H1 (cell line): Measurements from ENCODE around the gene ADAMTS13. TPM values are rescaled to one million over a fixed set of nuclear protein-coding genes. Genes with fewer than 3 reads are reported as not detected.

Source experiments
- CTCF ChIA-PET: fragments of 300-600 bp; sonication (Branson Sonifier 250); formaldehyde crosslinking; loops from one replicate; lab custom pipeline; 2021; ENCODE audit not compliant: partially characterized antibody; lab: Charles Lee
- POLR2A ChIA-PET: fragments of 300-600 bp; sonication (Branson Sonifier 250); formaldehyde crosslinking; loops from one replicate; lab custom pipeline; 2021; ENCODE audit warnings: inconsistent platforms; ENCODE audit not compliant: partially characterized antibody; lab: Charles Lee
- DNase-seq, 2 experiments: peaks; one replicate each; pipeline versions ENCODE4 v3.0.0 to v3.0.0-alpha.2; 2010 to 2022; ENCODE audit warnings: low spot score in 2 of 2, low read depth in 1 of 2, mixed read lengths in 1 of 2
- FAIRE-seq: peaks from 2 replicates; lab custom pipeline; 2011; peaks lifted over from hg19 to GRCh38; lab: Jason Lieb, UNC
- H2AFZ ChIP-seq: 2 replicates; pipeline ENCODE4 v1.8.1; 2012; ENCODE audit warnings: low read length, inconsistent platforms
- H2AK5ac ChIP-seq: 2 replicates; pipeline ENCODE4 v1.6.1; 2013; ENCODE audit warnings: low read depth, low read length
- H2BK120ac ChIP-seq: replicated peaks from 2 replicates; pipeline ENCODE3; 2013; ENCODE audit warnings: low read depth, low read length, inconsistent platforms
- H2BK12ac ChIP-seq: 2 replicates; pipeline ENCODE4 v1.6.1; 2013; ENCODE audit warnings: low read depth, low read length
- H2BK15ac ChIP-seq: 2 replicates; pipeline ENCODE4 v1.6.1; 2013; ENCODE audit warnings: low read length
- H2BK20ac ChIP-seq: 2 replicates; pipeline ENCODE4 v1.6.1; 2013; ENCODE audit warnings: low read length
- H2BK5ac ChIP-seq: 2 replicates; pipeline ENCODE4 v1.6.1; 2013; ENCODE audit warnings: low read depth, low read length
- H3K14ac ChIP-seq: 2 replicates; pipeline ENCODE4 v1.6.1; 2013; ENCODE audit warnings: inconsistent platforms; ENCODE audit not compliant: insufficient read length
- H3K18ac ChIP-seq: 2 replicates; pipeline ENCODE4 v1.6.1; 2013; ENCODE audit warnings: low read length; ENCODE audit errors: extremely low read depth
- H3K23ac ChIP-seq: 2 replicates; pipeline ENCODE4 v1.6.1; 2013; ENCODE audit warnings: inconsistent platforms; ENCODE audit not compliant: insufficient read length
- H3K23me2 ChIP-seq: 2 replicates; pipeline ENCODE4 v1.6.1; 2013; ENCODE audit warnings: low read depth, low read length
- H3K27ac ChIP-seq: 2 replicates; pipeline ENCODE4 v1.6.1; 2011; ENCODE audit warnings: low read depth, low read length, inconsistent platforms
- H3K27me3 ChIP-seq, 4 experiments: replicated peaks in 1 of 4; 1 replicate in 1 of 4; 2 replicates in 3 of 4; pipeline versions ENCODE4 v1.6.1 to v1.8.1; 2011 to 2013; ENCODE audit warnings: low read length in 3 of 4, mild to moderate bottlenecking in 3 of 4, inconsistent platforms in 2 of 4, mixed read lengths in 2 of 4, moderate library complexity in 1 of 4; ENCODE audit not compliant: control insufficient read depth in 3 of 4, insufficient read depth in 3 of 4; ENCODE audit errors: extremely low read depth in 1 of 4
- H3K36me3 ChIP-seq, 4 experiments: 2 replicates each; pipeline versions ENCODE4 v1.6.1 to v1.8.1; 2011 to 2013; ENCODE audit warnings: mild to moderate bottlenecking in 4 of 4, low read length in 3 of 4, moderate library complexity in 2 of 4, control low read depth in 1 of 4, inconsistent platforms in 1 of 4; ENCODE audit not compliant: insufficient read depth in 4 of 4, control insufficient read depth in 2 of 4
- H3K4ac ChIP-seq: replicated peaks from 2 replicates; pipeline ENCODE3; 2013; ENCODE audit warnings: low read length, low read depth, mixed read lengths, inconsistent platforms; ENCODE audit not compliant: insufficient read length
- H3K4me1 ChIP-seq, 4 experiments: replicated peaks in 1 of 4; 1 replicate in 1 of 4; 2 replicates in 3 of 4; pipeline versions ENCODE4 v1.6.1 to v1.8.1; 2011 to 2013; ENCODE audit warnings: low read length in 3 of 4, inconsistent platforms in 2 of 4, mixed read lengths in 1 of 4; ENCODE audit not compliant: insufficient read depth in 4 of 4, control insufficient read depth in 3 of 4
- H3K4me2 ChIP-seq, 2 experiments: 2 replicates each; pipeline versions ENCODE4 v1.6.1 to v1.8.1; 2011 to 2013; ENCODE audit warnings: low read depth in 2 of 2, low read length in 2 of 2, control low read depth in 1 of 2, inconsistent platforms in 1 of 2, mild to moderate bottlenecking in 1 of 2; ENCODE audit not compliant: insufficient read depth in 1 of 2
- H3K4me3 ChIP-seq, 4 experiments: fragments of 200-600, 300-600 bp in 1 of 4; sonication (generic), shearing (Covaris generic), sonication (Bioruptor Twin) in 1 of 4; 2 replicates each; pipeline versions ENCODE4 v1.5.1 to v1.8.1; 2011 to 2016; ENCODE audit warnings: low read length in 4 of 4, low read depth in 3 of 4, control low read depth in 2 of 4, inconsistent platforms in 2 of 4, mild to moderate bottlenecking in 2 of 4, mixed read lengths in 1 of 4, moderate library complexity in 1 of 4; ENCODE audit not compliant: insufficient read depth in 2 of 4; ENCODE audit errors: extremely low read depth in 1 of 4
- H3K56ac ChIP-seq: replicated peaks from 2 replicates; pipeline ENCODE3; 2013; ENCODE audit warnings: low read depth, mild to moderate bottlenecking, mixed read lengths, low read length, inconsistent platforms; ENCODE audit not compliant: insufficient read length
- H3K79me1 ChIP-seq: 2 replicates; pipeline ENCODE4 v1.6.1; 2013; ENCODE audit warnings: low read depth, low read length, control low read depth
- H3K79me2 ChIP-seq, 2 experiments: 2 replicates each; pipeline versions ENCODE4 v1.6.1 to v1.8.1; 2012 to 2013; ENCODE audit warnings: low read length in 2 of 2, mild to moderate bottlenecking in 2 of 2, inconsistent platforms in 1 of 2; ENCODE audit not compliant: insufficient read depth in 2 of 2, control insufficient read depth in 1 of 2
- H3K9ac ChIP-seq, 4 experiments: replicated peaks in 1 of 4; 1 replicate in 1 of 4; 2 replicates in 3 of 4; pipeline versions ENCODE4 v1.6.1 to v1.8.1; 2011 to 2013; ENCODE audit warnings: low read depth in 3 of 4, low read length in 3 of 4, control low read depth in 2 of 4, mild to moderate bottlenecking in 2 of 4, moderate library complexity in 2 of 4, inconsistent platforms in 1 of 4; ENCODE audit errors: extremely low read depth in 1 of 4
- H3K9me3 ChIP-seq, 2 experiments: 2 replicates each; pipeline versions ENCODE4 v1.6.1 to v1.8.1; 2012 to 2013; ENCODE audit warnings: mild to moderate bottlenecking in 2 of 2, moderate library complexity in 2 of 2, control low read depth in 1 of 2, inconsistent platforms in 1 of 2, low read depth in 1 of 2, low read length in 1 of 2, mixed read lengths in 1 of 2; ENCODE audit not compliant: insufficient read depth in 2 of 2
- H4K20me1 ChIP-seq, 2 experiments: replicated peaks in 1 of 2; 2 replicates each; pipeline versions ENCODE3 to v1.8.1; 2011 to 2013; ENCODE audit warnings: inconsistent platforms in 2 of 2, low read length in 2 of 2, mild to moderate bottlenecking in 1 of 2; ENCODE audit not compliant: insufficient read depth in 2 of 2, control insufficient read depth in 1 of 2
- H4K5ac ChIP-seq: 2 replicates; pipeline ENCODE4 v1.6.1; 2013; ENCODE audit warnings: low read length, low read depth, mixed read lengths, inconsistent platforms; ENCODE audit not compliant: insufficient read length
- H4K8ac ChIP-seq: 2 replicates; pipeline ENCODE4 v1.8.0; 2013; ENCODE audit warnings: mild to moderate bottlenecking, moderate library complexity, low read length, inconsistent platforms; ENCODE audit not compliant: insufficient read depth; ENCODE audit errors: extremely low read depth
- H4K91ac ChIP-seq: replicated peaks from 2 replicates; pipeline ENCODE3; 2013; ENCODE audit warnings: low read length, mixed read lengths, inconsistent platforms; ENCODE audit not compliant: insufficient read length
- CEBPB ChIP-seq: IDR thresholded peaks from 2 replicates; pipeline ENCODE4 v1.6.1; 2012; ENCODE audit warnings: low read depth, low read length
- POLR2AphosphoS5 ChIP-seq: IDR thresholded peaks from 2 replicates; pipeline ENCODE4 v1.6.1; 2011; ENCODE audit warnings: low read depth, low read length
- WGBS, 2 experiments: shearing (Covaris generic) in 1 of 2; methylation state at CpG; one replicate each; pipeline versions ENCODE4 v1.1.6 to v1.1.7; 2013 to 2015; ENCODE audit warnings: low lambda C conversion rate in 2 of 2, mixed read lengths in 2 of 2, inconsistent platforms in 1 of 2, low coverage in 1 of 2, missing lambda C conversion rate in 1 of 2; ENCODE audit not compliant: insufficient replicate concordance in 2 of 2, insufficient coverage in 1 of 2, insufficient read length in 1 of 2; ENCODE audit errors: extremely low coverage in 1 of 2, missing lambda C conversion rate in 1 of 2; 5-methylcytosine and 5-hydroxymethylcytosine counted together
- polyA plus RNA-seq, 7 experiments: library from polyadenylated mRNA; depleted of rRNA in 3 of 7; stranded (reverse) in 5 of 7; unstranded in 2 of 7; fragments of >200 nt in 5 of 7; fragments of 200-250 nt in 2 of 7; gene quantifications; 1 replicate in 5 of 7; 2 replicates in 1 of 7; 4 replicates in 1 of 7; pipeline versions ENCODE4 v1.2.1 to v1.2.3, GENCODE V29; 2011 to 2013; ENCODE audit warnings: missing spikeins in 2 of 7, mixed read lengths in 2 of 7
- total RNA-seq: library from RNA; stranded (reverse); fragmentation: NEBNext Ultra II Directional; extraction: Animal tissue kit (Norgen Biotek cat#: 25700); gene quantifications from 2 replicates; pipeline ENCODE4 v1.2.1, GENCODE V29; 2021

Gene ADAMTS13
- total and polyA plus RNA-seq, 2 of the 8 experiments (the other 6 are each of a cell fraction or from before 2014, with no cell fraction given) = 4.4 to 5.8 TPM

DNA sequence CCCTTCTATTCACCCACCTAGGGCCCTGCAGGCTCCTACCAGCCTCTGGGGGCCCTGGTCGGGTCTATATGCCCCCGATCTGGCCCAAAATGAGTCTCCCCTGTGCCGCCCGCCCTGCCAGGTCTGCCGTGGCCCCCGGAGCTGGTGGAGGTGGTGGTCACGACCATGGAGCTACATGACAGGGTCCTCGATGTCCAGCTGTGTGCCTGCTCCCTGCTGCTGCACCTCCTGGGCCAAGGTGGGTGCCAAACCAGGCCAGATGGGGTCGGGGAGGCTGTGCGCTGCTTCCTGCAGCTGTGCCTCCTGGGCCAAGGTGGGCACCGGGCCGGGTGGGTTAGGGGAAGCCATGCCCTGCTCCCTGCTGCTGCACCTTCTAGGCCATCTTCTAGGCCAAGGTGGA, 21.9 kb upstream of the ADAMTS13 start:
- Histone ChIP-seq H3K56ac (no peak overlapping the region), H3K18ac (no peak overlapping the region), H3K79me1 (no peaks in the 10 kb centered on the region), H4K20me1 (peaks cover 10 to 13% of the 10 kb centered on the region in 2 experiments), H3K4me1 (no peaks in the 10 kb centered on the region), H3K79me2 (no peaks in the 10 kb centered on the region), H3K9ac (no peak overlapping the region), H3K4ac (no peak overlapping the region), H3K4me2 (no peak overlapping the region), H3K36me3 (peaks cover 1 to 8% (median 2%) of the 10 kb centered on the region in 4 experiments; a peak in 3 of 8 replicates), H3K27me3 (no peaks in the 10 kb centered on the region), H3K23ac (no peak overlapping the region), H4K91ac (no peak overlapping the region), H2BK120ac (no peak overlapping the region), H4K8ac (no peak overlapping the region), H3K4me3 (no peak overlapping the region), H2AFZ (no peak overlapping the region), H3K23me2 (no peaks in the 10 kb centered on the region), H2BK5ac (no peak overlapping the region), H2BK20ac (no peak overlapping the region), H4K5ac (no peak overlapping the region), H2BK15ac (no peak overlapping the region), H3K14ac (no peak overlapping the region), H2AK5ac (no peak overlapping the region), H3K9me3 (no peaks in the 10 kb centered on the region), H3K27ac (no peak overlapping the region), H2BK12ac (no peak overlapping the region)
- ChIA-PET POLR2A (interaction anchor here (0.7 to 1.6 kb wide), 6 partner anchors 14 to 341 kb away, joined by 3 to 7 read pairs (median 3); partner anchors contain the start of genes MED22 and RPL7A), CTCF (interaction anchor here (0.8 to 3.2 kb wide), 7 partner anchors 13 to 86 kb away, joined by 3 to 14 read pairs (median 4); partner anchors contain the start of gene REXO4)
- TF ChIP-seq CEBPB = no peak
- peak; percentile 24; the same call in 1 of the 2 replicates for TF ChIP-seq POLR2AphosphoS5
- FAIRE-seq (no peak), DNase-seq (no peak)
- WGBS, 2 experiments = 90% methylated on average over 12 of the region's 12 CpGs; no CpG with 5 or more reads in 1 of the 2 experiments
